Muscle layer of duodenum (tissue), 2 donors: ENCODE results near the gene DMD.

Experiments
- H3K27ac ChIP-seq: one replicate; pipeline ENCODE4 v1.7.0; 2013; ENCODE audit warnings: mild to moderate bottlenecking, low read length
- H3K27me3 ChIP-seq: one replicate; pipeline ENCODE4 v1.7.0; 2013; ENCODE audit warnings: low read depth, mild to moderate bottlenecking, control low read depth, low read length
- H3K36me3 ChIP-seq, 2 donors: one replicate each; pipeline ENCODE4 v1.7.0; 2013; ENCODE audit warnings: low read length in 2 of 2, control low read depth in 1 of 2, mild to moderate bottlenecking in 1 of 2; ENCODE audit not compliant: insufficient read depth in 2 of 2, control insufficient read depth in 1 of 2
- H3K4me1 ChIP-seq, 2 donors: one replicate each; pipeline ENCODE4 v1.7.0; 2013; ENCODE audit warnings: low read length in 2 of 2, mild to moderate bottlenecking in 2 of 2, control low read depth in 1 of 2, moderate library complexity in 1 of 2; ENCODE audit not compliant: insufficient read depth in 2 of 2, control insufficient read depth in 1 of 2
- H3K4me3 ChIP-seq, 2 donors: one replicate each; pipeline ENCODE4 v1.7.0; 2013; ENCODE audit warnings: low read length in 2 of 2, low read depth in 1 of 2, mild to moderate bottlenecking in 1 of 2
- H3K9me3 ChIP-seq, 2 donors: one replicate each; pipeline ENCODE4 v1.7.0; 2013; ENCODE audit warnings: low read length in 2 of 2, control low read depth in 1 of 2, mild to moderate bottlenecking in 1 of 2; ENCODE audit not compliant: control insufficient read depth in 1 of 2
- donor health status: healthy.

The DMD gene

DNA sequence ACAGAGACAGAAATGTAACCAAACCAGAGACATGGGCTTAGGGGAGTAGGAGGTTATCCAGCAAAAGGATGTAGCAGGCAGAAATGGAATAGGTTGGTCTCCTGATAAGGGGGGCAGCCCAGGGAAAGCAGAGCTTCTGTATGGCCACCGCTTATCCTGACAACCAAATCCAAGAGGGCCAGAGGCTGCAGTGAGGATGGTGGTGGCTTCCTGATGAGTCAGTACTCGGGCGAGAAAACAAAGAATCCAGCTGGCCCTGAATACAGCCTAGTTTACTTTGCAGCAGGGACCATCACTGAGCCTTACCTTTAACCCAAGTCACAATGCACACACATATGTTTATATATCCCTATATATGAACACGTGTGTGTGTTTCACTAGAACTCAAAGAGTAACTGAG, 2009.8 kb downstream of the DMD start:
- no peaks in the 10 kb centered on the region for H3K4me1 ChIP-seq
- no peak overlapping the region for H3K27ac ChIP-seq
- no peak overlapping the region for H3K4me3 ChIP-seq
- no peaks in the 10 kb centered on the region for H3K27me3 ChIP-seq
- H3K36me3 ChIP-seq, result peaks cover 0 to 9% of the 10 kb centered on the region in 2 donors
- no peaks in the 10 kb centered on the region for H3K9me3 ChIP-seq

DNA sequence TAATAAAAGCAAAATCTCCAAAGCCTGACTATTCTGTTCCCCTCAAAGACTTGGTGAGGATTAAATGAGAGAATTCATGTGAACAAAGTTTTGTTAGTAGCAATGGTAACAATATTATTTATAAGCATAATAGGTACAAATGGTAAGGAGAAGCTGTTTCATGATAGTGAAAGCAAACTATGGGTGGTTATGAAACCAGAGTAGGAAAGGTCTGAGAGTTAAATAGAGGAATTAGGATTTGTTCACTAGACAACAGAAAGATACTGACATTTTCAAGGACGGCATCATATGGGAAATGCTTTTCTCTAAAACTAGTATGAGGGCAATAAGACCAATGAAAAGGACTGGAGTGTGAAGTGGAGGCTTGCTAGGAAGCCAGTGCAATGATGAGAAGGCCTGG, 2010.9 kb downstream of the DMD start:
- H3K4me3 ChIP-seq, result no peak overlapping the region
- H3K27ac ChIP-seq, result no peak overlapping the region
- no peaks in the 10 kb centered on the region for H3K9me3 ChIP-seq
- peaks cover 0 to 9% of the 10 kb centered on the region in 2 donors for H3K36me3 ChIP-seq
- no peaks in the 10 kb centered on the region for H3K27me3 ChIP-seq
- H3K4me1 ChIP-seq, result no peaks in the 10 kb centered on the region

DNA sequence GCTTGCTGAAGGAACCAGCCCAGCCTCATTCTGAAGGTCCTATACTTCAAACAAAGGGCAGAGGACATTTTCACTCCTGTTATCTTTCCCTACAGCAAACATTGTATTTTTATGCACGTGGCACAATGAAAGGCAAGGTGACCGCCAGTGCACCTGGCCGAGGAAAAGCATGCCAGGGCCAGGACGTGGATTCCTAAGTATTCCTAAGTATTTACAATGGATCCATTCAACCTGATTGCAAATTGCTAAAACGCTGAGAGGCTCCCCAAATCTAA, 2011.6 kb downstream of the DMD start:
- Histone ChIP-seq H3K36me3 (peaks cover 0 to 9% of the 10 kb centered on the region in 2 donors), H3K27me3 (no peaks in the 10 kb centered on the region), H3K4me1 (no peaks in the 10 kb centered on the region), H3K4me3 (no peak overlapping the region), H3K9me3 (no peaks in the 10 kb centered on the region), H3K27ac (no peak overlapping the region)

DNA sequence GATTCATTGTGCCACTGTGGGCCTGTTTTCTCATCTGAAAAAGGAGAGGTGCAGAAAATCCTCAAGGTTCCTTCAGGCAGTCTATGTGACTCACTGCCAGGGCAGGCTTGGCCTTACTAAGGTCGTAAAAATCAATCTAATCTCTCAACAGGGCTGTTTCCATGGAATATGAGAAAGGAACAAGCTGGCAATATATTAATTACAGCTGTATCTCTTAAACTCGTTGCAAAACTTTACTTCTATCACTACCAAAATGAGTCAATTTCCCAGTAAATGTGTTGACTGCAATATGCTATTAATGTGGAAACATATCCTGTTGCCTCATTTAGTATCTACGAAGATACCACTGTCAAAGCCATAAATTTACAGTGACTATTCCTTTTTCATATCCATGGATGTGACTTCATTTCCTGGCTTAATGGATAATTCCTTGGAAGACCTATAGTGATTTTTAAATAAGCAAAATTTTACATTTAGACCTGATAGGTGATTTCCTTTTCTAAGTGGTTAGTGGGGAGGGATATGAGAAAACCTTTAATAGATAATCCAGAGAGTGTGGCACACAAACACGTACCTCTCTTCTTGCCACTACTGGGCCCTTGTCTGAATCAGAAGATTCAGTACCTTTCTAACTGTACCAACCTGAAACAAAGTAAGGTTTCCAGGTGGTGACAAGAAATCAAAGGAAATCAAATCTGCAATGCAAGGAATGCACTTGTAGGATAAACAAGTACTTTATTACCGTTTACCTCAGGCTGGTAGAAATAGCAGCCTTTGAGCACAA, 2012.1 kb downstream of the DMD start:
- Histone ChIP-seq H3K9me3 (no peaks in the 10 kb centered on the region), H3K4me1 (no peaks in the 10 kb centered on the region), H3K4me3 (no peak overlapping the region), H3K27me3 (no peaks in the 10 kb centered on the region), H3K27ac (no peak overlapping the region), H3K36me3 (peaks cover 2 to 9% of the 10 kb centered on the region in 2 donors)

DNA sequence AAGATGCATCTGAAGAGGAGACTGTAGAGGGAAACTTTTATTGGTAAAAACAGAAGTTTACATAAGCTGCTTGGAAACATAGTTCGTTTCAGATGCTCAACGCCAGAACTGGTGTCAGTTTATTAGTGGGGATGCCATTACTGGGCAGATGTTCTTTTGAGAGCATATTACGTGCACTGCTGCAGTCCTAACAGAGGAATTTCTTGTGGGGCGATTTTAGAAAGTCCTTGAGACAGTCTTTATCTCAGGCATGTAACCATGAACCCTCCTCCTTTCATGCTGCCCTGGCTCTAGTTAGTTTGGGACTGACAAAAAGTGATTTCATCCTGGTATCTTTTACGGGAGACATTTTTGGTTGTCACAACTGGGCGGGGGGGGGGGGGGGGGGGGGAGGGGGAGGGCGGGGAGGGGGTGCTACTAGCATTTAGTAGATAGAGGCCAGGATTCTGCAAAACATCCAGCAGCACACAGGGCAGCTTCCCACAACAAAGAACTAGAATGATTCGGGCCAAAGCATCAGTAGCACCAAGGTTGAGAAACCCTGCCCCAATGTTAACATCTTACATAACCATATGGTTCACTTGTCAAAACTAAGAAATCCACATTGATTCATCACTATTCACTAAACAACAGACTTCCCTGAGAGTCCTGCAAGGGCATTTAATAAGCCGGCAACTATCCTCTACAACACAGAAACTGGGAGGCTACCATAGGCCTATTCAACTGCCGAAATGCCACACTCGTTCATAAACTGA, 2021.0 kb downstream of the DMD start:
- no peaks in the 10 kb centered on the region for H3K9me3 ChIP-seq
- H3K36me3 ChIP-seq, result peaks cover 0 to 4% of the 10 kb centered on the region in 2 donors
- H3K27ac ChIP-seq, result no peak overlapping the region
- H3K4me3 ChIP-seq, result no peak overlapping the region
- H3K27me3 ChIP-seq, result no peaks in the 10 kb centered on the region
- peaks cover 0 to 3% of the 10 kb centered on the region in 2 donors for H3K4me1 ChIP-seq

DNA sequence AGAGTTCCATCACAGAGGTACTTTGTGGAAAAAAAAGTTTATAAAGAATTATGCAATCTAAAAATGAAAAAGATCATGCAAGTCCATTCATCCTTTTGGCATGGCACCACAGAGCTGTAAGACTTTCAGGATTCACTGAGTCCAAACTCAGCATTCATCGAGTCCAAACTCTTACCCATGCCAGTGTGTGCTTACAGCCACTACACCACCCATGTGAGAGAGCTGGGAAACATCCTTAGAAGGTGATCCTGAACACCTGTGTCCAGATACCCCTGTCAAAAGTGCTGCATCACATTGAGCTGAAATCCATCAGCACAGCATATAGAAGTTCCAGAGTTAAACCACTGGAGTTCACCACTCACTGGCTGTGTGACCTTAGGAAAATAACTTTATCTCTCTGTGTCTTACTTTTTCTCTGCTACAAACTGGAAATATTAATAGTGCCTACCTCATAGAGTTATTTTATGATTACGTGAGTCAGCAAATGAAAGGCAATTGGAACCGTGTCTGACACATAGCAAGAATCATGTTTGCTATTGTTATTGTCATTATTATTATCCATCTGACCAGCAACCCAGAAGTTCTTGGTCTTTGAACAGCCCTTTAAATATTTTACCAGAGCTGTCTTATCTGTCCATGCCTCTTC, 2024.5 kb downstream of the DMD start:
- no peak overlapping the region for H3K4me3 ChIP-seq
- H3K27ac ChIP-seq, result no peak overlapping the region
- H3K27me3 ChIP-seq, result no peaks in the 10 kb centered on the region
- no peaks in the 10 kb centered on the region for H3K9me3 ChIP-seq
- no peaks in the 10 kb centered on the region for H3K36me3 ChIP-seq
- peaks cover 0 to 3% of the 10 kb centered on the region in 2 donors for H3K4me1 ChIP-seq

DNA sequence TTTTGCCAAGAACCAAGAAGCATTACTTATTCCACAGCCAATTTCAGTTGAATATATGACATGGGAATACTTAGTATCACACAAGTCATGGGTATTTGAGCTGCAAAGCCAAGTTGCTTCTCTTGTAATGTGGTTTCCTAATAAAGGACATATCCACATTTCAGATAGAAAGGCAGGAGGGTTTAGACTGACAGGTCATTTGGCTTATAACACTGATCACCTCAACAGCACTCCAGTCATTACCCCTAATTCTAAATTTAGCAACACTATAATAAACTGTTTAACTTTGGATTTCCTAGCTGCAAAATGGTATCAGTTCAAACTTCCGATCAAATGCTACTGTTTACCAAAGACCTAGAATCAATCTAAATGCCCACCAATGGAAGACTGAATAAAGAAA, 2025.5 kb downstream of the DMD start:
- peaks cover 0 to 3% of the 10 kb centered on the region in 2 donors for H3K4me1 ChIP-seq
- H3K27ac ChIP-seq, result no peak overlapping the region
- H3K4me3 ChIP-seq, result no peak overlapping the region
- no peaks in the 10 kb centered on the region for H3K9me3 ChIP-seq
- no peaks in the 10 kb centered on the region for H3K27me3 ChIP-seq
- no peaks in the 10 kb centered on the region for H3K36me3 ChIP-seq

DNA sequence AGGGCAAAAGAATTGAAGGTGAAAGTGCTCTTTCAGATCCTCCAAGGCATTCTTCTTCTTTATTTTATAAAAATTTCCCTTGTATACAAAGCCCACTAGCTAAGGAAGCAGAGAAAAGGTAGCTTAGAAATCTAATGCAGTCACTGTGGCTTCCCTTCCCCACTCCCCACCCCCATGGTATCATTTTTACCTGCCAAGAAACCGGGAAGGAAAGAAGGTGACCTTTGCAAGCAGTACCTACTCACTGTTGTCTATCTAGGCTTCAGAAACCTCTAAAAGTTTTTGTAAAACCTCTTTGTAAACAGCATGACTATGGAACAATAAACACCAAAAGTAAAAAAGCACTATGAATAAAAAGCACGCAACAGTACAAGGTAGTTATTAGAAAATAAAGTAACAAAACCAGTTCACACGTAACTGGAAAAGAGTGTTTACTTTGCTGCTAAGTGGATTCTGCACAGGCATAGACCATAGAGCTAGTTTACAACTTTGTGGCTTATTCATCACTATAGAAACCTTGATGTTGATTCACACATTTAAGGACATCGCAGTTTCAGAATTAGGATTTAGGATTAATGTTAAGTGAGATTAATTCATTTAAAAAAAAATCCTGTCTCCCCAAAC, 2029.9 kb downstream of the DMD start:
- Histone ChIP-seq H3K4me3 (no peak overlapping the region), H3K9me3 (no peaks in the 10 kb centered on the region)

DNA sequence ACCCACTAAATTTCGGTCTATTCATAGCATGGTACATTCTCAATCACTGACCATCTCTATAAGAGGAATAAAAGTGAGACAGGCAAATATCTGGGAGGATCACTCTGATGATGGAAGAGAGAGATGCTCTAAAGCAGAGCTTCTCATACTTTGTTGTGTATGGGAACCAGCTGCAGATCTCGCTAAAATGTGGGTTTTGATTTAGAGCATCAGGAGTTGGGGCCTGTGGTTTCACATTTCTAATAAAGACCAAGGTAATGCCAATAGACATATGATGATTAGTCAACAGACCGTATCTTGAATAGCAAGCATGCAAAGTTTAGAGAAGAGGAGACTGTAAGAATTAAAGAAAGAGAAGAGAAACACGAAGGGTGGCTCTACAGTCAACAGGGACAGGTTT, 2032.1 kb downstream of the DMD start:
- no peak overlapping the region for H3K4me3 ChIP-seq
- H3K27me3 ChIP-seq, result no peaks in the 10 kb centered on the region
- no peak overlapping the region for H3K27ac ChIP-seq
- H3K4me1 ChIP-seq, result no peaks in the 10 kb centered on the region
- no peaks in the 10 kb centered on the region for H3K9me3 ChIP-seq
- peaks cover 0 to 3% of the 10 kb centered on the region in 2 donors for H3K36me3 ChIP-seq

More for the DNA sequence above, 2029.9 kb downstream of the DMD start:
- Histone ChIP-seq H3K4me1 (no peaks in the 10 kb centered on the region), H3K27me3 (no peaks in the 10 kb centered on the region), H3K36me3 (peaks cover 0 to 3% of the 10 kb centered on the region in 2 donors), H3K27ac (no peak overlapping the region)

DNA sequence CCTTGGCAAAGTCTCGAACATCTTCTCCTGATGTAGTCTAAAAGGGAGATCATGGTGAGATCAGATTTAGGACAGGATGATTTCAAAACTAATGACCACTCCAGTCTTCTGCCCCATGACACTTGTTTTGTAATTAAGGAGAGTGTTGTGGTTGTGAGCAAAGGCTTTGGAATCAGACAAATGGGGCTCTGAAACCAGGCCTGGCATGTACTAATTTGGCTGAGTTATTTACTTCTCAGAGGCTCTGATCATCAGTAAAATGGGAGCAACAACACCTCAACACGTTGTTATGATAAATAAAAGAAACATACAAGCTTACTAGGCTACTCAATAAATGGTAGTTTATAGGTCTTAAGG, 2032.6 kb downstream of the DMD start:
- H3K27me3 ChIP-seq, result no peaks in the 10 kb centered on the region
- H3K36me3 ChIP-seq, result peaks cover 0 to 3% of the 10 kb centered on the region in 2 donors
- H3K27ac ChIP-seq, result no peak overlapping the region
- no peak overlapping the region for H3K4me3 ChIP-seq
- H3K4me1 ChIP-seq, result no peaks in the 10 kb centered on the region
- no peaks in the 10 kb centered on the region for H3K9me3 ChIP-seq

DNA sequence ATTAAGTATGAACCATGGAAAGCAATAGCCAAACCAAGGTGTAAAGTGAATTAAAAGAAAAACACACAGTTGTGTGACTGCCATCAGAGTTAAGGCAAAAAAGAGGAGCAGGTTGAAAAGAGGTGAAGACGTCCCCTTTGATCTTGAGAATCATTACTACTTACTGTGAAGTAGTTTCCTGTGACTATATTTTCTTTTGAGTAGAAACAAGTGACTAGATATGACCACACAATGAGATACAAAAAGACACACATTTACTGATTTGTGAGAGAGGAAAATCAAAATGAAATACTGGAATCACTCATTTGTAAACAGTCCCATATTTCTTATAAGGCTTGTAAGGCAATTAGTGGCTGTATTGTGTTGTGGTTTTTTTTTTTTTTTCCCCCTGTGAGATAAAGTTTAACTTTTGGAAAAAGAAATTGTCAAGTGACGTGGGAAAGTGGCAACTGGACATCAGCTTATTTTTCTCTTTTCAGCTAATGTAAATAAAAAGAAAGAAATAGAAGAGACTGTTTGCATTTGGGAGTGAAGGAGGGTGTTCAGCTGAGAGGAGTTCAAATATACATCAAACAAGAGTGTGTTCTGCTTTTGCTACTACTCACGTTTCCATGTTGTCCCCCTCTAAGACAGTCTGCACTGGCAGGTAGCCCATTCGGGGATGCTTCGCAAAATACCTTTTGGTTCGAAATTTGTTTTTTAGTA, 2033.1 kb downstream of the DMD start:
- H3K36me3 ChIP-seq, result peaks cover 0 to 3% of the 10 kb centered on the region in 2 donors
- H3K4me1 ChIP-seq, result no peaks in the 10 kb centered on the region
- H3K27me3 ChIP-seq, result no peaks in the 10 kb centered on the region
- H3K27ac ChIP-seq, result no peak overlapping the region
- H3K4me3 ChIP-seq, result no peak overlapping the region
- H3K9me3 ChIP-seq, result no peaks in the 10 kb centered on the region
